ENCODE measurements around the gene SLC26A1. TPM values are rescaled to one million over a fixed set of nuclear protein-coding genes. Genes with fewer than 3 reads are reported as not detected.
"Not testable (repeated sequence)": the region's sequence is repeated elsewhere in the genome, so short reads cannot be mapped to it uniquely, and the experiment has no call there.

The SLC26A1 gene
- total RNA-seq, 2 experiments from 2014 or later = not detected

DNA sequence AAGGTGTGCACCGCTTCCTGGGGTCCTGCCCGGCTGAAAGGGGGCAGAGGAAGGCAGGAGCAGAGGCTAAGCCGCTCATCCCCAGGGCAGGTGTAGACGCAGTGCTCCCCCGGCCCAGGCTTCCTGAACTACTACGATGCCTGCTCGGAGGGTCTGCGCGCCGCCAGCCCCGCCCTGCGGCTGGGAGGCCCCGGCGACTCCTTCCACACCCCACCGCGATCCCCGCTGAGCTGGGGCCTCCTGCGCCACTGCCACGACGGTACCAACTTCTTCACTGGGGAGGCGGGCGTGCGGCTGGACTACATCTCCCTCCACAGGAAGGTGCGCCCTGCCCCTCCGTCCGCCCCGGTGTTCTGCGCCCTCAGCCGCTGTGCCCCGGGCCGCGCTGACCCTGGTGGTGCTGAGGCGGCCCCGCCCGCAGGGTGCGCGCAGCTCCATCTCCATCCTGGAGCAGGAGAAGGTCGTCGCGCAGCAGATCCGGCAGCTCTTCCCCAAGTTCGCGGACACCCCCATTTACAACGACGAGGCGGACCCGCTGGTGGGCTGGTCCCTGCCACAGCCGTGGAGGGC, 8.4 kb upstream of the SLC26A1 start:
- CTCF ChIA-PET = interaction anchor here (0.6 to 0.9 kb wide), 2 partner anchors 14 to 61 kb away, joined by 3 to 4 read pairs; partner anchors contain the start of gene IDUA
- POLR2A ChIA-PET = no interaction called here

DNA sequence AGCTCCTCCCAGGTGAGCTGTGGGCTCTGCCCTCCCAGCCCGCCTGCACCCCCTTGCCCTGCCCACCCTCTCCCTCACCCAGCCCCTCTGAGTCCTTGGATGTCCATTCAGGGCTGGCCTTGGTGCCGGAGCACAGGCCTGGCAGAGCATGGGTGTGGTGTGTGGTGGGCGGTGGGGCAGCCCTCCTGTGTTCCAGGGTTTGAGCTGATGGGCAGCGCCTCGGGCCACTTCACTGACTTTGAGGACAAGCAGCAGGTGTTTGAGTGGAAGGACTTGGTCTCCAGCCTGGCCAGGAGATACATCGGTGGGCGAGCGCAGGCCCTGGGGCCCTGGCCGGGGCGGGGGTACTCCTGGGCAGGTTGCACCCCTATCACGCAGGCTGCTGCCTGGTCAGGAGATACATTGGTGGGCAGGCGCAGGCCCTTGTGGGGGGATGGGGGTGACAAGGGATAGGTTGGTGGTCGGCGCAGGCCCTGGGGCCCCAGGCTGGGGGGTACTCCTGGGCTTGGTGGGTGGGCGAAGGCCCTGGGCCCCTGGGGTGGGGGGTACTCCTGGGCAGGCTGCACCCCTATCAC, 7.6 kb upstream of the SLC26A1 start:
- POLR2A ChIA-PET = no interaction called here
- CTCF ChIA-PET = no interaction called here

DNA sequence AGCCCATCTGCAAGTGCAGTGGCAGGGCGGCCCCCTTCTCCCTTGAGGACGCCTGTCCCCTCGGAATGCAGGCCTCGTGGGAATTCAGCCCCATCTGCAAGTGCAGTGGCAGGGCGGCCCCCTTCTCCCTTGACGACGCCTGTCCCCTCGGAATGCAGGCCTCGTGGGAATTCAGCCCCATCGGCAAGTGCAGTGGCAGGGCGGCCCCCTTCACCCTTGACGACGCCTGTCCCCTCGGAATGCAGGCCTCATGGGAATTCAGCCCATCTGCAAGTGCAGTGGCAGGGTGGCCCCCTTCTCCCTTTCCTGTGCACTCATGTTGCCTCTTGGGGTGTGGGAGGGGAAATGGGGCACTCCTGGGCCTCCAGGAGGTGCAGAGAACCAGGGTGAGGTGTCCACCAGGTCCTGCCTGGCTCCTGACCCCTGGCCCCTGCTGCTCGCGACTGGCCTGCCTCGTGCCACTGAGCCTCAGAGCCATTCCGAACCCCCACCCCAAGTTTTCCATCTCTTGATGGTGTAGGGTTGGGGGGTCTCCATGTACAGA, 6.8 kb upstream of the SLC26A1 start:
- ChIA-PET CTCF (no interaction called here), POLR2A (no interaction called here)

DNA sequence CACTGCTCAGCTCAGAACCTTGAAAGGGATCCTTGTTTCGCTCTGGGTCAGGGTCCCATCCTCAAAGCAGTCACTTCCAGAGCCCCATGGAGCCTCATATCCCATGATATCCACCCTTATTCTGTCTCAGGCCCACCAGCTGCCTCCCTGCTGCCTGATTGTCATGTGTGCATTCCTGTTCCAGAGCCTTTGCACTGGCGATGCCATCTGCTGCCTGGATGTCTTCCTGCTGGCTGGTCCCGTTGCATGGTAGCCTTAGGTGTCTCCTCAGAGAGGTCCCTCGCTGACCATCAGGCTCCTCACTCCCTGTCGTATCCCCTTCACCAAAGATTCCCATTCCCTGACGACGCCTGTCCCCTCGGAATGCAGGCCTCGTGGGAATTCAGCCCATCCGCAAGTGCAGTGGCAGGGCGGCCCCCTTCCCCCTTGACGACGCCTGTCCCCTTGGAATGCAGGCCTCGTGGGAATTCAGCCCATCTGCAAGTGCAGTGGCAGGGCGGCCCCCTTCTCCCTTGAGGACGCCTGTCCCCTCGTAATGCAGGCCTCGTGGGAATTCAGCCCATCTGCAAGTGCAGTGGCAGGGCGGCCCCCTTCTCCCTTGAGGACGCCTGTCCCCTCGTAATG, 6.1 kb upstream of the SLC26A1 start:
- CTCF ChIA-PET = not testable (repeated sequence)
- POLR2A ChIA-PET = interaction anchor here (0.7 kb wide), 1 partner anchor 702 kb away, joined by 3 read pairs; no protein-coding TSS in a partner anchor

DNA sequence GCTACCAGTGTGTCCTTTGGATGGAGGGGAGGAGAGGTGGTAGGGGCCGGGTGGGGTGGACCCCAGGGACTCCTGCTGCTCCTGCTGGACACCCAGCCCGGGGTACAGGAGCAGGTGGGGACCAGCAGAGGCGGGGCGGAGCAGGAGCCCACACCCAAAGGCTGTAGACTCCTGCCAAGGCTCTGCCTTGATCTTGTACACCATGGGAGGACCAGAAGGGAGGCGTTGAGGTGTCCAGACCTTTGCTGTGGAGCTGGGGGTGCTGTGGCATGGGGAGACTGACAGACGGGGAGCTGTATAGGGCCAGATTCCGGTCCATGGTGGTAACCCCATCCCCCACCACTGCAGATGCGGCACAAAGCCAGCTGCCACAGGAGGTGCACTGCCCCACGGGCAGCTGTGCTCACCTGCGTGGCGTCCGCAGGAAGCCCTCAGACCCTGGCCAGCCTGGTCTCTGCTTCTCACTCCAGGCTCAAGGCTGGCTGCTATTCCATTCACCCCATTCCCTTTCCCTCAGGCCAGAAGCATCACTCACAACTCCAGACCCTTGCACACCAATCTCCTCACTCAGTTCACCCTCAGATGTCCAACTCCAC, 5.0 kb upstream of the SLC26A1 start:
- ChIA-PET CTCF (no interaction called here), POLR2A (interaction anchor here (0.7 kb wide), 1 partner anchor 704 kb away, joined by 3 read pairs; no protein-coding TSS in a partner anchor)

DNA sequence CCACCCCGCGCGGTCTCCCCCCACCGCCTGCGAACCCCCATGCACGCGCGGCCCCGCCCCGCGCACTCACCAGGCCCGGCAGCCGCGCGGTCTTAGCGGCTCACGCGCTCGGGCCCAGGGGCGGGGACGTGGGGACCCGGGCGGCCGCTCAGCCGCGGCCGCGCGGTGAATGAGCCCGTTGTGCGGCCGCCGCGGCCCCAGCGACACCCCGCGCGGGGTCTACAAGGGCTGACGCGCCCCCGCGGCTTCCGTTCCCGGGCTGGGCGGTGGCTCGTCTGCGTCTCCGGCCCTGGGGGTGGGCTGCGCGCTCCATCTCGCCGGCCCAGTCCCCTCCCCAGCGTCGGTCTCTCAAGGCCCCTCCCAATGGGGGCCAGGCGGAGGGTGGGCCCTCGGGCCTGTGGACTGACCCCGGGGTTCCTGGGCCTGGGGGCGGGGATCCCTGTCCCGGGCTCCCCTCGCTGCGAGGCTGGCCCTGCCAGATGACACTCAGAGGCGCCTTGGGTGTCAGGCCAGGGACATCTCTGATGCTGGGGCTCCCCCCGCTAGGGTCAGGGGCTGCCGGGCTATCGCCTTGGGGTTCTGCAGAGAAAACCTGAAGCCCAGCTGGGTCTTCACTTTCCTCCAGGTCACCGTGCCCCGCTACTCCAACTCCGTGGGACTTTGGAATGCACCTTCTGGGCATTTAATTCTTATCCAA, 4.3 kb upstream of the SLC26A1 start:
- CTCF ChIA-PET = no interaction called here
- POLR2A ChIA-PET = no interaction called here

DNA sequence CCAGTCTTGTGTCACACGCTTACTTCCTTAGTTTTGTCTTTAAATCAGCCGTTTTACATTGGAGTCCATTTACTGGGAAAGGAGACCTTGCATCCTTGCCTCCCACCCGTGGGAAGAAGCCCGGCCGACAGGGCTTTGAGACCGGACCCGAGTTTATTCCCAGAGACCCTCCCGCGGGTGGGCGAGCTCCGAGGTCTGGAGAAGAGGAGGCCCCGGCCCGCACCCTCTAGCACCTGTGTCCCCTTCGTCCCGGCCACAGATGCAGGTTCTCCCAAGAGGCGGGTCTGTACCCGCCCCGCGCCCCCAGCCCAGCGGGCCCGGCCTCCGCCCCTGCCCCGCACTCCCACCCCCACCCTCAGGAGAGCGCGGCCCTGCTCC, 3.8 kb upstream of the SLC26A1 start:
- CTCF ChIA-PET = no interaction called here
- POLR2A ChIA-PET = no interaction called here

DNA sequence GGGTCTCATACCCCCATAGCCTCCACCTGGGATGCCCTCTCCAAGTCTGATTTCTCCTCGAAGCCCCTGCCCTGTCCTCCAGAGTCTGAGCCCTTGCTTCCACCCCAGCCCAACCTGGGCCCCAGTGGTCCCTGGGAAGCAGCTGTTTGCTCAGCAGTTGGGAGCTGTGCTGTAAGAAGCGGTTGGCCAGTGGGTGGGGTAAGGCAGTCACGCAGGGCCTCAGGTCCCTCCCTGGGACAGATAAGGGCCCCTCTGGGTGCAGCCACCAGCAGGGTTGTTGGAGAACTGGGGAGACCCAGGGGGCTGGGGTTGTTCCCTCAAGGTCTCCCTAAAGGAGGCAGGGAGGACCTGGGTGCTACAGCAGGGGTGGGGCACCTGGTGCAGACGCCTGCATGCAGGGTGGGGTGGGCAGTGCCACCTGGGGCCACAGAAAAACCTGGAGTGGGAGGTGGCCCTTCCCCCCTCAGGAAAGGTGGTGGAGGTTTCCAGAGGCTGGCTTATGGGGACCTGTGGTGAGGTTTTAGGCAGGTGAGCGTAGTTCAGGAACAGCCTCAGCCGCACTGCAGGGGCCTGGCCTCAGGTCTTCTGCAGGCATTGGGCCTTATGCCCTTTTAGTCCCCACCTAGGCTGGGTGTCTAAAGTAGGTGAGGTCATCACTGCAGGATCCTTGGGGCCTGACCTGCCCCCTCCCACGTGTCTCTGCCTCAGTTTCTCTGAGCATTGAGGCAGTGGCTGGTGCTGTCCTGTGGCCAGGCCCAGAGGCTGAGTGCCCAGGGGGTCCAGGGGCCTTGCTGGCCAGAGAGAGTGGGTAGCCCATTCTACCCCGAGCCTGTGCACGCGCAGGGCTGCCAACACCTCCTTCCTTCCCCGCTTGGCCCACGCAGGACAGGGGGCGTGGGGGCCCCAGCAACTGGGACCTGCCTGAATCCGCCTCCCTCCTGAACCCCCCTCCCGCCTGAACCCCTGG, 3.1 kb upstream of the SLC26A1 start:
- POLR2A ChIA-PET = no interaction called here
- CTCF ChIA-PET = no interaction called here

DNA sequence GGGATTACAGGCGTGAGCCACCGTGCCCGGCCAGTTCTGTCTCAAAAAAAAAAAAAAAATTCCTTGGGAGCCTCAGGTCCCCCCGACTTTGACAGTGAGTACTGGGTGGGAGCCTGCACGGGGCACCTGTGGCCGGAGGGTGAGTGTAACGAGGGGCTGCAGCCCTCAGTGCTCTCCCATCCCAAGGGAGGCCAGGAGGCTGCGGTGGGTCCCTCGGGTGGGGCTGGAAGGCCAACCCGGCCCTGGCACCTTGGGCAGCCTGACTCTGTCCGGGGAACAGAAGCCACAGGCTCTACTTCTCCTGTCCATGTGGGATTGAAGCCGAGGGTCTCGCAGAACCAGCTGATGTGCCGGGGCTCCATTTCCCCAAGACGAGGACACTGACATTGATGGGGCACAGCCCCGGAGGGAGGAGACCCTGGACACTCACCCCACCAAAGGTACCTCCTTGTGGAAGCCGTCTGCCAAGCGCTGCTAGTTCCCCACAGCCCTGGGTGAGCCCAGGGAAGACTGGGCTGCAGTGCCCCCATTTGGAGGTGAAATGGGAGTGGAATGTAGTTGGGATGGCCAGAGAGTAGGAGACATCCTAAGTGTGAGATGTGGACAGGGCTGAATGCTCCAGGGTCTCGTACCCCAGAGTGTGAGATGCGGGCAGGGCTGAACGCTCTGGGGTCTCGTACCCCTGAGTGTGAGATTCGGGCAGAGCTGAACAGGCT, 2.3 kb upstream of the SLC26A1 start:
- ChIA-PET POLR2A (no interaction called here), CTCF (no interaction called here)

DNA sequence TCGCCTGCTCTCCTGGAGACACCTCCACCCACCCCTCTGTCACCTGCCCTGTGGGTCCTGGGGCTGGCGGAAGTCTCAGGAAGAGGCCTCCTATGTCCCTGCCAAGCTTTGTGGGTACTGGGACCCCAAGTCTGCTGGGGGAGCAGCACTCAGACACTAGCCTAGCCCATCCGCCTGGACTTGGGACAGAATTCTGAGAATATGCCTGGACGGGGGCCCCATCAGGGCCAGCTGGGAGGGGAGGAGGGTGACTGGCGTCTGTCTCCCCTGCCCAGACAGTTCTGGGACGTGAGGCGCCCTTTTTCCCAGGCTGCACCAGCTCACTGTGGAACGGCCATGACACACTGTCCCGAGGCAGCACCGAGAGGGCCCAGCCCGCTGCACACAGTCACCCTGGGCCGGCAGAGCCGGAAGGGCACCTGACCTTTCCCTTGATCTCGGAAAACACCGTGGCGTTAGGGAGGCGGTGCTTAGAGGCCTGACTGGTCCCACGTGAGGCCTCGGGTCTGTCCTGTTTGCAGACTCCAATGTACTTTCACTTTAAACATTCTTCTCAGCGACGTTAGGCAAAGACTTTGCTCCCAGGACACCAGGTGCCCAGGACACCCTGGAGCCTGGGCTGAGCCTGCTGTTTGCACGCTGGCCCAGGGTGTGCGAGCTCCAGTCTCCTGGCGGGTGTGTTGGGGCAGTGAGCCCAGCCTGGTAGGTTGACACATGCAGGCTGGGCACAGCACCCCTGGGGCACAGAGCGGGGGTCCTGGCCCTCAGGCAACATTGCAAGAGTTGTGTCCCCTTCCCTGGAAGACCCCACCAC, 700 bp downstream of the SLC26A1 start:
- CTCF ChIA-PET = no interaction called here
- POLR2A ChIA-PET = no interaction called here

DNA sequence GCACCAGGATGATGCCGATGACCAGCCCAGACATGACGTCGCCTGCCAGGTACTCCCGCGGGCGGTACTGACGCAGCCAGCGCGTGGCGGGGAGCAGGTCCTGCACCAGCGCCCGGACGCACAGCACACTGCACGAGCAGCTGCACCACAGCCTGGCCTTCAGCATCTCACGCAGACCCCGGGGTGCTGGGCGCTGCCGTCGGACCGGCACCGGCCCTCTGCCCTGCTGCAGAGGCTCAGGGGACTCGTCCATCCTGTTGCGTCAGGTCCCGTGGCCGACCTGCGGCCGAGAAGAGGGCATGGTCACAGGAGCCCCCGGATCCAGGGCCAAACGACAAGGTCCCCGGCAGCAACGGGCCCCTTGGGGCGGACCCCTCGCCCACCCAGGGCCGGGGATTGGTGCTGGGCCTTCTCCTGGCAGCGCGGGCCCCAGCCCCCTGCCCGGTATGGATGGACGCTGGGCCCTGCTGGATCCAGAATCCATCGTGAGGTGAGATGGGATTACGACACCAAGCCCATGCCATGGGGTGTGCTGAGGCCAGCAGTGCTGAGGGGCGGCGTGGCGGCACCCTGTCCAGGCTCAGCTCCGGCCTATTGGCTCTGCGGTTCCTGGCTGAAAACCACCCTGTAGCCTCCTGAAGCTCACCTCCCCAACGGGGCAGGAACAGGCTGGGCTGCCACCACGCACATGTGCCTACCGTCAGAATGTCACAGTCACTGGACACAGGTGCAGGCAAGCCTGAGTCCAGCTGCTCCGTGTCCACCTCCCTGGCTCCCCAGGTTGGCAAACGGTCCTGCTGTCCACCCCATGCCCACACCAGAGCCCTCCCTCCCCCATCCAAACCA, 1.5 kb downstream of the SLC26A1 start:
- CTCF ChIA-PET = no interaction called here
- POLR2A ChIA-PET = no interaction called here

DNA sequence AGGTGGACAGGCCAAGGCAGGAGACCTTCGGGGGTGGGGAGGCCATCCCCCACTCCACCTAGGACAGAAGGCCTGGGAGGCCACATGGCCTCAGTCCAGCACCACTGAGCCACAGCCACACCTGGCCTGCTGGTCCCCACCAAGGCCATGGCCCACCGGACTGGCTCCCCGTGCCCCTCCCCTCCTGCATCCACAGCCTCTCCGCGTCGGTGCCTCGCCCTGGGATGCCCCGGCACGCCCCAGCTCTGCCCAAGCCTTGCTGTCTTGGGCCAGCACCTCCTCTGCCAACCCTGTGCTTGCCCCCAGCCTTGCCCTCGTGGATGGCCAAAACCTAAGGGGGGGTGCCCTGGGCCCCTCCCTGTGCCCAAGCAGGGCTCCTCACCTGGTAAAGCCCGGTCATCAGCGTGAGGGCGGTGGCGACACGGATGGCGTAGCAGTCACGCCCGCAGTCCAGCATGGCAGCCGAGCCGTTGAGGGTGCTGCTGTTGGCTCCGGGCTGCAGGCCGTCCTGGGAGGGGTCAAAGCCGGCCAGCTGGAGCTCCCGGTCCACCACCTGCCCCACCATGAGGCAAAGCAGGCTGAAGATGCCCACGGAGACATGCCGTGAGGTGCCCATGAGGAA, 2.3 kb downstream of the SLC26A1 start:
- ChIA-PET CTCF (no interaction called here), POLR2A (no interaction called here)

DNA sequence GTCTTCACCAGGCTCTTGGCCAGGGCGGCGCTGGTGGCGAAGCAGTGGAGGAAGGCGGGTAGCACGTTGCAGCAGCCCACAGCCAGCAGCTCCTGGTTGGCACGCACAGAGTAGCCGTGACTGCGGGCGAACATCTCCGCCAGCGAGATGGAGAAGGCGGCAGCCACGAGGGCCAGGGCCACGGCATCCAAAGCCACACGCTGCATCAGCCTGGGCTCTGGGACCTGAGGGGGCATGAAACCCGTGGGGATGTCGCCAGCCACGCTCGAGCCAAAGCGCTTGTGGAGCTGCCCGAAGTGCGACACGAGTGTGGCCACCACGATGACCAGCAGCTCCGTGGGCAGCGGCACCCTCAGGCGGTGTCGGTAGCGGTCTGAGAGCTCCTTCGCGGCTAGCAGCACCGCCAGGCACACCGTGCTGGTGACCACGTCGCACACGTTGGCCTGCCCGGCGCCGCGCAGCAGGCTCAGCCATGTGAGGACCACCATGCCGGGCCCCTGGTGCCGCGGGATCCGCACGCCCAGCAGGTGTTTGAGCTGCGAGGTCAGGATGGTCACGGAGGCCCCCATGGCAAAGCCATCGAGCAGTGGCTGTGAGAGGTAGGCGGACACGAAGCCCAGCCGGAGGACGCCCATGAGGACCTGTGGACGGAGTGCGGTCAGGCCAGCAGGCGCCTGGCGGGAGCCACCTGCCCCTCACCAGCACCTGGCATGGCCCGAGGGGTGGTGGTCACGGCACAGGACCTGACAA, 3.3 kb downstream of the SLC26A1 start:
- POLR2A ChIA-PET = no interaction called here
- CTCF ChIA-PET = no interaction called here

DNA sequence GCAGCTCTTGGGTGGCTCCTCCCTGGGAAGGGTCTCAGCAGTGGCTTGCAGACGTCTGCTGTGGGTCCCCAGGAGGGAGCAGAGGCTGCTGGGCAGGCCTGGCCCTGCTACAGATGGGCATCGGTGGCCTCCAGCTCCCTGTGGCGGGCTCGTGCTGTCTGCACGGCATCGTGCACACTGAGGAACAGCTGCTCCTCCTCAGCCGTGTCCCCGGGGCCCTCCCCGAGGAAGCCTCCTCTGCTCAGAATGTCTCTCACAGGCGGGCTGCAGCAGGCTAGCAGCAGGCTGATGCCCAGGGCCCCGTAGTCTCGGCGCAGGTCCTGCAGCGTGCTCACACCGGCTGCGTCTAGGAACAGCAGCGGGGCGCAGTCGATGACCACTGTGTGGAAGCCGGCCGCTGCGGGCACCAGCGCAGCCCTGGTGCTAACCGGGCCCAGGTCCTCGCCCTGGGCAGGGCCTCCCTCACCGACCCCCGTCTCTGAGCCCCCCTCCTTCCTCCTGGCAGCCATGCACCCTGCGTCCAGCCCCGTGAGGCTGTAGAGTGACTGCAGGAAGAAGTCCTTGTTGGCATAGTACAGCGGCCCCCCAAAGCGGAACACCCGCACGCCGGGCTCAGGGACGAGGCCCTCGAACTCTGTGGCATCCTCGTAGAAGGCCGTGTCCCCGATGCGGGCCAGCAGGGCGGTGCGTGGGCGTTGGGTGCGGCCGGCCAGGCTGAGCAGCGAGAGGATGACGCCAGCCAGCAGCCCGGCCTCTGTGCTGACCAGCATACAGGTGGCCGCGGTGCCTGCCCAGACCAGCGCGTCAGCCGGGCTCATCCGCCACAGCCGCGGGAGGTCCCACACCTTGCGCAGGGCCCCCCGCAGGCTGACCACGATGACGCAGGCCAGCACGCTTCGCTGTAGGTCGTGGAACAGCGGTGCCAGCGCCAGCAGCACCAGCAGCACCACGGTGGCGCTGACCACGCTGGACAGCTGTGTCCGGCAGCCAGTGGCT, 4.2 kb downstream of the SLC26A1 start:
- POLR2A ChIA-PET = no interaction called here

More for the DNA sequence above, 4.2 kb downstream of the SLC26A1 start:
- CTCF ChIA-PET = interaction anchor here (0.8 kb wide), 1 partner anchor 246 kb away, joined by 4 read pairs; no protein-coding TSS in a partner anchor

Measured in activated CD8-positive, alpha-beta memory T cell treated with anti-CD3 and anti-CD28 coated beads for 36 hours (primary cell).